K562 (cell line): ENCODE data around the gene ITGB1BP2. TPM values are rescaled to one million over a fixed set of nuclear protein-coding genes. Genes with fewer than 3 reads are reported as not detected.

ENCODE experiments used
- CEBPG ChIP-seq, 3 experiments: fragments of 200-800 bp in 1 of 3; sonication (Bioruptor generic) in 1 of 3; sonication (generic) in 1 of 3; formaldehyde crosslinking in 1 of 3; IDR thresholded peaks in 2 of 3; conservative IDR thresholded peaks in 1 of 3; 2 replicates each; pipeline versions ENCODE4 v1.6.1 to v1.8.0; 2016 to 2022; ENCODE audit warnings: missing compliant biosample characterization in 2 of 3, missing genetic modification characterization in 2 of 3, mild to moderate bottlenecking in 1 of 3, missing genetic modification reagents in 1 of 3
- CHD7 ChIP-seq: fragments of 200-600 bp; sonication (generic); IDR thresholded peaks from one replicate; pipeline ENCODE4 v1.6.1; 2012; ENCODE audit warnings: mild to moderate bottlenecking, low read depth, low read length, inconsistent platforms
- CTBP1 ChIP-seq: fragments of 450-650 bp; IDR thresholded peaks from 2 replicates; pipeline ENCODE4 v1.6.1; 2016; ENCODE audit warnings: borderline replicate concordance
- ERF ChIP-seq: fragments of 450-650 bp; formaldehyde crosslinking; IDR thresholded peaks from 2 replicates; pipeline ENCODE4 v1.4.0; 2020; ENCODE audit warnings: mild to moderate bottlenecking, mixed read lengths
- RBM22 ChIP-seq: fragments of 200-400 bp; formaldehyde crosslinking; IDR thresholded peaks from 2 replicates; pipeline ENCODE4 v1.6.1; 2018; ENCODE audit warnings: low read length, low read depth; ENCODE audit not compliant: poor library complexity, severe bottlenecking
- THRAP3 ChIP-seq: fragments of 450-650 bp; IDR thresholded peaks from 2 replicates; pipeline ENCODE4 v1.6.1; 2016; ENCODE audit warnings: mild to moderate bottlenecking, inconsistent platforms, borderline replicate concordance
- ZFP30 ChIP-seq: fragments of 250-450 bp; sonication (Bioruptor Pico); IDR thresholded peaks from 2 replicates; pipeline ENCODE4 v1.8.0; 2022; ENCODE audit warnings: moderate library complexity, mild to moderate bottlenecking, inconsistent platforms, borderline replicate concordance
- ZNF512 ChIP-seq: IDR thresholded peaks from 2 replicates; pipeline ENCODE4 v1.6.1; 2016; ENCODE audit warnings: missing genetic modification characterization, missing compliant biosample characterization
- ZNF518B ChIP-seq: fragments of 250-450 bp; sonication (Bioruptor Pico); IDR thresholded peaks from 2 replicates; pipeline ENCODE4 v1.5.0; 2021; ENCODE audit warnings: mild to moderate bottlenecking, moderate library complexity
- polyA plus RNA-seq, 8 experiments: library from polyadenylated mRNA; depleted of rRNA in 4 of 8; stranded (reverse) in 5 of 8; unstranded in 3 of 8; fragments of >200 nt; fragmentation: Nextera tagmentation in 2 of 8; fragmentation: Illumina TruSeq in 1 of 8; extraction: Ambion mirVana in 2 of 8; extraction: Trizol in 1 of 8; gene quantifications; 2 replicates each; pipeline versions ENCODE4 v1.2.1 to v1.2.3, GENCODE V29; 2011 to 2014; ENCODE audit warnings: inconsistent platforms in 1 of 8, missing spikeins in 1 of 8
- total RNA-seq, 7 experiments: library from RNA; depleted of rRNA in 6 of 7; stranded (reverse); fragments of >200 nt in 6 of 7; fragmentation: Illumina TruSeq in 2 of 7; extraction: Trizol in 2 of 7; gene quantifications; 2 replicates each; pipeline versions ENCODE4 v1.2.1 to v1.2.3, GENCODE V29; 2011 to 2021; ENCODE audit warnings: low replicate concordance in 1 of 7

ITGB1BP2 gene
- total and polyA plus RNA-seq, 9 of the 15 experiments (the other 6 are each of a cell fraction or from before 2014, with no cell fraction given): 1.6 to 4.0 (median 1.9) TPM

GRCh38 chrX:71283403-71284143, 18.0 kb upstream of the ITGB1BP2 start, which contains the start of gene NONO (continued):
- TF ChIP-seq CHD7 (no peak), CEBPG (CRISPR knock-in tag; IDR thresholded peaks at IDR 0.05) (no peak), CEBPG (tag; conservative IDR thresholded peaks at IDR 0.05 in 1 of 2, IDR thresholded peaks at IDR 0.05 in 1 of 2) (no peak), RBM22 (no peak), ZFP30 (CRISPR knock-in tag) (no peak), ERF (no peak), THRAP3 (no peak), ZNF518B (CRISPR knock-in tag) (no peak), CTBP1 (peak; percentile 37; the same call in 1 of the 2 replicates), ZNF512 (tag) (no peak)
